ENCODE data around the gene ERFL. TPM values are rescaled to one million over a fixed set of nuclear protein-coding genes. Genes with fewer than 3 reads are reported as not detected.

ERFL gene
- total and polyA plus RNA-seq, 2 experiments from 2014 or later = 0.69 TPM; not detected in 1

GRCh38 chr19:41870401-41870873, 57.8 kb downstream of the ERFL start:
- no peak overlapping the region for H2AFZ ChIP-seq
- H3K4me2 ChIP-seq = no peak overlapping the region
- no peak overlapping the region for H3K4me3 ChIP-seq
- H3K4me3 Mint-ChIP-seq = no peak overlapping the region
- no peak for ATAC-seq
- peaks cover 28% of the 10 kb centered on the region for H3K27me3 Mint-ChIP-seq (ENCODE audit: insufficient read depth, low read depth, poor library complexity)
- no peaks in the 10 kb centered on the region for H3K9me3 Mint-ChIP-seq
- peak overlapping the region; percentile 38 for H3K27ac Mint-ChIP-seq
- TF ChIP-seq JUNB (IDR thresholded peaks at IDR 0.05; ENCODE audit: unreplicated experiment) (no peak), ZNF331 (CRISPR knock-in tag; IDR thresholded peaks at IDR 0.05; ENCODE audit: low read depth) (no peak), POLR2AphosphoS5 (IDR thresholded peaks at IDR 0.05; ENCODE audit: low read depth) (peak; percentile 13; the same call in 1 of the 2 replicates)
- H3K27ac ChIP-seq (ENCODE audit: low read depth) = peak overlapping the region; percentile 98
- DNase-seq (ENCODE audit: low spot score) = no peak
- H3K36me3 ChIP-seq (ENCODE audit: insufficient read depth) = peaks cover 51% of the 10 kb centered on the region
- no peaks in the 10 kb centered on the region for H3K27me3 ChIP-seq (ENCODE audit: insufficient read depth)
- peaks cover 45% of the 10 kb centered on the region for H4K20me1 ChIP-seq (replicated peaks; ENCODE audit: insufficient read depth)
- H3K4me1 Mint-ChIP-seq = peaks cover 9% of the 10 kb centered on the region
- H3F3A ChIP-seq (replicated peaks; ENCODE audit: low read depth) = peaks cover 70% of the 10 kb centered on the region
- peaks cover 65% of the 10 kb centered on the region for H3K36me3 Mint-ChIP-seq (ENCODE audit: low read depth)
- no peaks in the 10 kb centered on the region for H3K9me2 ChIP-seq (ENCODE audit: insufficient read depth)
- peaks cover 28% of the 10 kb centered on the region for H3K79me2 ChIP-seq (replicated peaks; ENCODE audit: insufficient read depth)
- H3K4me1 ChIP-seq (ENCODE audit: insufficient read depth) = peaks cover 9% of the 10 kb centered on the region; the same call in 1 of the 2 replicates

GRCh38 chr19:41869374-41869955, 58.8 kb downstream of the ERFL start:
- H3K9me3 Mint-ChIP-seq = no peaks in the 10 kb centered on the region
- H3K4me3 Mint-ChIP-seq = no peak overlapping the region
- peaks cover 55% of the 10 kb centered on the region for H4K20me1 ChIP-seq (replicated peaks; ENCODE audit: insufficient read depth)
- H3F3A ChIP-seq (replicated peaks; ENCODE audit: low read depth) = peaks cover 79% of the 10 kb centered on the region
- peaks cover 38% of the 10 kb centered on the region for H3K79me2 ChIP-seq (replicated peaks; ENCODE audit: insufficient read depth)
- H3K36me3 Mint-ChIP-seq (ENCODE audit: low read depth) = peaks cover 74% of the 10 kb centered on the region
- H3K4me1 ChIP-seq (ENCODE audit: insufficient read depth) = peaks cover 14% of the 10 kb centered on the region
- peaks cover 14% of the 10 kb centered on the region for H3K4me1 Mint-ChIP-seq
- no peak overlapping the region for H3K4me2 ChIP-seq
- no peaks in the 10 kb centered on the region for H3K27me3 ChIP-seq (ENCODE audit: insufficient read depth)
- peak overlapping the region; percentile 98 for H3K27ac ChIP-seq (ENCODE audit: low read depth)
- H3K4me3 ChIP-seq = no peak overlapping the region
- no peak overlapping the region for H3K27ac Mint-ChIP-seq
- ATAC-seq (no peak), DNase-seq (ENCODE audit: low spot score) (no peak)
- H3K36me3 ChIP-seq (ENCODE audit: insufficient read depth) = peaks cover 60% of the 10 kb centered on the region
- no peak overlapping the region for H2AFZ ChIP-seq
- peaks cover 32% of the 10 kb centered on the region for H3K27me3 Mint-ChIP-seq (ENCODE audit: insufficient read depth, low read depth, poor library complexity)
- H3K9me2 ChIP-seq (ENCODE audit: insufficient read depth) = no peaks in the 10 kb centered on the region
- TF ChIP-seq ZNF462 (CRISPR knock-in tag; IDR thresholded peaks at IDR 0.05) (no peak), POLR2AphosphoS5 (IDR thresholded peaks at IDR 0.05; ENCODE audit: low read depth) (no peak; the same call in 1 of the 2 replicates), NANOG (IDR thresholded peaks at IDR 0.05; ENCODE audit: borderline replicate concordance) (no peak), ZNF331 (CRISPR knock-in tag; IDR thresholded peaks at IDR 0.05; ENCODE audit: low read depth) (no peak), EZH2 (IDR thresholded peaks at IDR 0.05; ENCODE audit: low read depth, unreplicated experiment) (no peak), ETS1 (IDR thresholded peaks at IDR 0.05) (no peak), EZH2phosphoT487 (IDR thresholded peaks at IDR 0.05; ENCODE audit: unreplicated experiment) (no peak), CREB1 (CRISPR knock-in tag; IDR thresholded peaks at IDR 0.05; ENCODE audit: low read depth) (no peak), STAT1 (IDR thresholded peaks at IDR 0.05; ENCODE audit: unreplicated experiment) (no peak)
- TF ChIP-seq, protein P1, sequence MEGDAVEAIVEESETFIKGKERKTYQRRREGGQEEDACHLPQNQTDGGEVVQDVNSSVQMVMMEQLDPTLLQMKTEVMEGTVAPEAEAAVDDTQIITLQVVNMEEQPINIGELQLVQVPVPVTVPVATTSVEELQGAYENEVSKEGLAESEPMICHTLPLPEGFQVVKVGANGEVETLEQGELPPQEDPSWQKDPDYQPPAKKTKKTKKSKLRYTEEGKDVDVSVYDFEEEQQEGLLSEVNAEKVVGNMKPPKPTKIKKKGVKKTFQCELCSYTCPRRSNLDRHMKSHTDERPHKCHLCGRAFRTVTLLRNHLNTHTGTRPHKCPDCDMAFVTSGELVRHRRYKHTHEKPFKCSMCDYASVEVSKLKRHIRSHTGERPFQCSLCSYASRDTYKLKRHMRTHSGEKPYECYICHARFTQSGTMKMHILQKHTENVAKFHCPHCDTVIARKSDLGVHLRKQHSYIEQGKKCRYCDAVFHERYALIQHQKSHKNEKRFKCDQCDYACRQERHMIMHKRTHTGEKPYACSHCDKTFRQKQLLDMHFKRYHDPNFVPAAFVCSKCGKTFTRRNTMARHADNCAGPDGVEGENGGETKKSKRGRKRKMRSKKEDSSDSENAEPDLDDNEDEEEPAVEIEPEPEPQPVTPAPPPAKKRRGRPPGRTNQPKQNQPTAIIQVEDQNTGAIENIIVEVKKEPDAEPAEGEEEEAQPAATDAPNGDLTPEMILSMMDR (conservative IDR thresholded peaks at IDR 0.05; ENCODE audit: low read depth in 2 of 2) = no peak

Measured in GM23338 (cell line).